Measurements from ENCODE around the gene IFNLR1.

IFNLR1 gene

GRCh38 chr1:24164004-24164403 lies 23.1 kb downstream of the IFNLR1 start:
- TF ChIP-seq, protein P1, sequence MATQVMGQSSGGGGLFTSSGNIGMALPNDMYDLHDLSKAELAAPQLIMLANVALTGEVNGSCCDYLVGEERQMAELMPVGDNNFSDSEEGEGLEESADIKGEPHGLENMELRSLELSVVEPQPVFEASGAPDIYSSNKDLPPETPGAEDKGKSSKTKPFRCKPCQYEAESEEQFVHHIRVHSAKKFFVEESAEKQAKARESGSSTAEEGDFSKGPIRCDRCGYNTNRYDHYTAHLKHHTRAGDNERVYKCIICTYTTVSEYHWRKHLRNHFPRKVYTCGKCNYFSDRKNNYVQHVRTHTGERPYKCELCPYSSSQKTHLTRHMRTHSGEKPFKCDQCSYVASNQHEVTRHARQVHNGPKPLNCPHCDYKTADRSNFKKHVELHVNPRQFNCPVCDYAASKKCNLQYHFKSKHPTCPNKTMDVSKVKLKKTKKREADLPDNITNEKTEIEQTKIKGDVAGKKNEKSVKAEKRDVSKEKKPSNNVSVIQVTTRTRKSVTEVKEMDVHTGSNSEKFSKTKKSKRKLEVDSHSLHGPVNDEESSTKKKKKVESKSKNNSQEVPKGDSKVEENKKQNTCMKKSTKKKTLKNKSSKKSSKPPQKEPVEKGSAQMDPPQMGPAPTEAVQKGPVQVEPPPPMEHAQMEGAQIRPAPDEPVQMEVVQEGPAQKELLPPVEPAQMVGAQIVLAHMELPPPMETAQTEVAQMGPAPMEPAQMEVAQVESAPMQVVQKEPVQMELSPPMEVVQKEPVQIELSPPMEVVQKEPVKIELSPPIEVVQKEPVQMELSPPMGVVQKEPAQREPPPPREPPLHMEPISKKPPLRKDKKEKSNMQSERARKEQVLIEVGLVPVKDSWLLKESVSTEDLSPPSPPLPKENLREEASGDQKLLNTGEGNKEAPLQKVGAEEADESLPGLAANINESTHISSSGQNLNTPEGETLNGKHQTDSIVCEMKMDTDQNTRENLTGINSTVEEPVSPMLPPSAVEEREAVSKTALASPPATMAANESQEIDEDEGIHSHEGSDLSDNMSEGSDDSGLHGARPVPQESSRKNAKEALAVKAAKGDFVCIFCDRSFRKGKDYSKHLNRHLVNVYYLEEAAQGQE (IDR thresholded peaks at IDR 0.05; ENCODE audit: insufficient read depth in 1 of 2, low read depth in 2 of 2, low read length in 2 of 2), result no peak
- no peak for TF ChIP-seq TAF1 (IDR thresholded peaks at IDR 0.05; ENCODE audit: borderline replicate concordance, insufficient read depth, low read length)
- TF ChIP-seq FOXP2 (optimal IDR thresholded peaks at IDR 0.05; ENCODE audit: borderline replicate concordance, extremely low read depth, extremely low read length, insufficient read depth), result no peak
- TF ChIP-seq SIN3A (IDR thresholded peaks at IDR 0.05; ENCODE audit: borderline replicate concordance, insufficient read depth, low read length), result no peak
- TF ChIP-seq POLR2AphosphoS5 (IDR thresholded peaks at IDR 0.05; ENCODE audit: low read depth, low read length), result no peak

DNA sequence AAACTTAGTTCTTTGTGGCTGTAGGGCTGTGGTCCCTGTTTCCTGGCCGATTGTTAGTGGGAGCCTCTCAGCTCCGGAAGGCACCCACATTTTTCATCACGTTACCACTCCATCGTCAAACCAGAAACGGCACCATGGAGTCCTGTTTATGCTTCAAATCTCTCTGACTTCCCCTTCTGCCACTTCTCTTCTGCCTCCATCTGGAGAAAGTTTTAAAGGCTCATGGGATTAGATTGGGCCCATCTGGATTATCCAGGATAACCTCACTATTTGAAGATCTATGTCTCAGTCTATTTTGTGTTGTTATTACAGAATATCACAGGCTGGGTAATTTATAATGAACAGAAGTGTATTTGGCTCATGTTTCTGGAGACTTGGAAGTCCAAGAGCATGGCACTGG lies 24.9 kb downstream of the IFNLR1 start:
- TF ChIP-seq POLR2AphosphoS5 (IDR thresholded peaks at IDR 0.05; ENCODE audit: low read depth, low read length) (no peak), TAF1 (IDR thresholded peaks at IDR 0.05; ENCODE audit: borderline replicate concordance, insufficient read depth, low read length) (no peak)

- TF ChIP-seq FOXP2 (optimal IDR thresholded peaks at IDR 0.05; ENCODE audit: borderline replicate concordance, extremely low read depth, extremely low read length, insufficient read depth) (no peak), TAF1 (IDR thresholded peaks at IDR 0.05; ENCODE audit: borderline replicate concordance, insufficient read depth, low read length) (no peak), SIN3A (IDR thresholded peaks at IDR 0.05; ENCODE audit: borderline replicate concordance, insufficient read depth, low read length) (no peak), POLR2AphosphoS5 (IDR thresholded peaks at IDR 0.05; ENCODE audit: low read depth, low read length) (no peak)
- TF ChIP-seq, protein P1 (IDR thresholded peaks at IDR 0.05; ENCODE audit: insufficient read depth in 1 of 2, low read depth in 2 of 2, low read length in 2 of 2), result no peak
Measured at GRCh38 chr1:24161270-24161669, 25.8 kb downstream of the IFNLR1 start.

DNA sequence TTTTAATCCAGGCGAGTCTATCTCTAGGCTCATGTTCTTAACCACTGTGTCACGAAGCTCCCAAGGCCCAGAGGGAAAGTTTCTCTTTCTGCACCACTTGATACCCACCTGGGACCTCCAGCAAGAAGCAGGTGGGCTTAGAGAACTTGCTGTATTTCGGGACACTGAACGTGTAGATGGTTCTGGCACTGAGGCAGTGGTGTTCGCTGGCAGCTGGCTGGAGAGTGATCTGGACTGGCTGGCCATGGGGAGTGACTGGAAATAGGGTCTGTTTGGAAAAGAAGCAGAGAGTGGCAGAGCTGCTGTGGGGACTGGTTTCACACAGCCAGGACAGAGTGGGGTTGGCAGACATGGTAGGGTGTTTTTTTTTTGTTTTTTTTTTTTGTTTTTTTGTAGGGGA lies 27.7 kb downstream of the IFNLR1 start:
- TF ChIP-seq SIN3A (IDR thresholded peaks at IDR 0.05; ENCODE audit: borderline replicate concordance, insufficient read depth, low read length) (no peak), POLR2AphosphoS5 (IDR thresholded peaks at IDR 0.05; ENCODE audit: low read depth, low read length) (no peak), TAF1 (IDR thresholded peaks at IDR 0.05; ENCODE audit: borderline replicate concordance, insufficient read depth, low read length) (no peak), FOXP2 (optimal IDR thresholded peaks at IDR 0.05; ENCODE audit: borderline replicate concordance, extremely low read depth, extremely low read length, insufficient read depth) (no peak)
- TF ChIP-seq, protein P1 (IDR thresholded peaks at IDR 0.05; ENCODE audit: insufficient read depth in 1 of 2, low read depth in 2 of 2, low read length in 2 of 2), result no peak

DNA sequence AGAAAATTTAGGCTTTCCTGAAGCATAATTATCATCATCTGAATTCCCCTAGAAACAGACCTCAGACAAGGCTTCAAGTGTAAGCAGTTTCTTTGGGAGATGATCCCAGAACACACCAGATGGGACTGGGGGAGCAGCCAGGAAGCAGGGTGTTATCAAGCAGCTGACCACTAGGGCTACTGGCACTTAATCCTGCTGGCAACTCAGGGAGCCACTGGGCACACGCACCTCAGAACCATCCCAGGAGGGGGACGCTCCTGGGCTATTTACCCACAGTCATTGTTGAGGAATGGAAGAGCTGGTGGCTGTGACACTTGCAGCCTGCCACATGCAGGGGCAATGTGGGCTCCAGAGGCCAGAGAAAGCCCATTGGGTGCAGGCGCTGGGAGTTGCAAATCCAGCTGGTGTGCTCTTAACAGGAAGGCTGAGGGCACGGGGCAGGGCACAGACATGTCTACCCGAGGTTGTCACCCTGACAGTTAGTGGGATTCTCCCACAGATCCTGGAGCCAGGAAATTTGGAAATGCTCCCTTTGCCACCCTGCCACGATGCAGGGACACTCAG lies 29.1 kb downstream of the IFNLR1 start:
- TF ChIP-seq POLR2AphosphoS5 (IDR thresholded peaks at IDR 0.05; ENCODE audit: low read depth, low read length) (no peak), FOXP2 (optimal IDR thresholded peaks at IDR 0.05; ENCODE audit: borderline replicate concordance, extremely low read depth, extremely low read length, insufficient read depth) (no peak), SIN3A (IDR thresholded peaks at IDR 0.05; ENCODE audit: borderline replicate concordance, insufficient read depth, low read length) (no peak), TAF1 (IDR thresholded peaks at IDR 0.05; ENCODE audit: borderline replicate concordance, insufficient read depth, low read length) (no peak)
- TF ChIP-seq, protein P1 (IDR thresholded peaks at IDR 0.05; ENCODE audit: insufficient read depth in 1 of 2, low read depth in 2 of 2, low read length in 2 of 2), result no peak

All from PFSK-1 (cell line).